Fibroblast of the aortic adventitia (primary cell): ENCODE results near the gene NUMBL. TPM values are rescaled to one million over a fixed set of nuclear protein-coding genes. Genes with fewer than 3 reads are reported as not detected.

Source experiments
- DNase-seq: peaks from one replicate; pipeline ENCODE4 v3.0.0-alpha.2; 2010; ENCODE audit warnings: low read depth
- H3K4me3 ChIP-seq: 2 replicates; pipeline ENCODE4 v1.5.1; 2011; ENCODE audit warnings: low read depth, mild to moderate bottlenecking, control low read depth, low read length, moderate library complexity
- CTCF ChIP-seq: IDR thresholded peaks from 2 replicates; pipeline ENCODE4 v1.5.1; 2011; ENCODE audit warnings: mild to moderate bottlenecking, low read length, control low read depth, inconsistent platforms; ENCODE audit not compliant: insufficient read depth
- total RNA-seq: library from RNA; depleted of rRNA; stranded (reverse); fragments of >200 nt; gene quantifications from 2 replicates; pipeline ENCODE4 v1.2.3, GENCODE V29; 2012; ENCODE audit warnings: low replicate concordance

The NUMBL gene
- total RNA-seq, 1 donor = 51.4 TPM

GRCh38 chr19:40673397-40673796 lies 17.1 kb downstream of the NUMBL start:
- TF ChIP-seq CTCF = no peak
- no peak overlapping the region for H3K4me3 ChIP-seq
- no peak for DNase-seq

- no peak for DNase-seq
- TF ChIP-seq CTCF = no peak
- H3K4me3 ChIP-seq = no peak overlapping the region
Observed at GRCh38 chr19:40672573-40673299, 17.7 kb downstream of the NUMBL start.

- no peak overlapping the region for H3K4me3 ChIP-seq
- no peak for DNase-seq
- no peak for TF ChIP-seq CTCF
Observed at GRCh38 chr19:40672038-40672437, 18.4 kb downstream of the NUMBL start.

GRCh38 chr19:40671404-40671803 lies 19.0 kb downstream of the NUMBL start:
- DNase-seq = no peak
- H3K4me3 ChIP-seq = no peak overlapping the region
- TF ChIP-seq CTCF = no peak

- no peak overlapping the region for H3K4me3 ChIP-seq
- no peak for DNase-seq
- TF ChIP-seq CTCF = no peak
Observed at GRCh38 chr19:40668991-40669614, 21.3 kb downstream of the NUMBL start.

GRCh38 chr19:40667602-40668001 lies 22.8 kb downstream of the NUMBL start:
- DNase-seq = no peak
- H3K4me3 ChIP-seq = no peak overlapping the region
- no peak for TF ChIP-seq CTCF
